GM19035 (cell line): ENCODE measurements around the gene DNM2.
"Not testable (repeated sequence)": the region's sequence is repeated elsewhere in the genome, so short reads cannot be mapped to it uniquely, and the experiment has no call there.

Experiments
- ATAC-seq: cut with Tn5 transposase; IDR thresholded peaks from one replicate; pipeline ENCODE4 v1.9.1; 2021; ENCODE audit not compliant: unreplicated experiment

Gene DNM2

GRCh38 chr19:10751109-10751953 lies 33.5 kb downstream of the DNM2 start:
- ATAC-seq: no peak

- no peak for ATAC-seq
Measured at GRCh38 chr19:10752237-10752912, 34.5 kb downstream of the DNM2 start.

GRCh38 chr19:10752913-10753704 lies 35.2 kb downstream of the DNM2 start:
- ATAC-seq: no peak

GRCh38 chr19:10756371-10756770 lies 38.5 kb downstream of the DNM2 start:
- no peak for ATAC-seq

GRCh38 chr19:10756791-10757190 lies 38.9 kb downstream of the DNM2 start:
- ATAC-seq: no peak

GRCh38 chr19:10758050-10758449 lies 40.2 kb downstream of the DNM2 start:
- not testable (repeated sequence) for ATAC-seq

GRCh38 chr19:10758978-10759377 lies 41.1 kb downstream of the DNM2 start:
- ATAC-seq: no peak

GRCh38 chr19:10760273-10760944 lies 42.5 kb downstream of the DNM2 start:
- peak; percentile 26 for ATAC-seq

- no peak for ATAC-seq
Measured at GRCh38 chr19:10761443-10762250, 43.8 kb downstream of the DNM2 start.

GRCh38 chr19:10762656-10763055 lies 44.8 kb downstream of the DNM2 start:
- ATAC-seq: no peak

- ATAC-seq: no peak
Measured at GRCh38 chr19:10763411-10763810, 45.5 kb downstream of the DNM2 start.

- ATAC-seq: no peak
Measured at GRCh38 chr19:10763828-10764339, 46.0 kb downstream of the DNM2 start.

- ATAC-seq: no peak
Measured at GRCh38 chr19:10764340-10764894, 46.5 kb downstream of the DNM2 start.

- no peak for ATAC-seq
Measured at GRCh38 chr19:10766049-10766623, 48.3 kb downstream of the DNM2 start.

GRCh38 chr19:10766671-10767201 lies 48.9 kb downstream of the DNM2 start:
- ATAC-seq: no peak

- ATAC-seq: no peak
Measured at GRCh38 chr19:10767726-10768125, 49.8 kb downstream of the DNM2 start.

- no peak for ATAC-seq
Measured at GRCh38 chr19:10768369-10768768, 50.5 kb downstream of the DNM2 start.

- ATAC-seq: no peak
Measured at GRCh38 chr19:10768936-10769335, 51.1 kb downstream of the DNM2 start.
